Measurements from ENCODE around the gene SAFB.
"Not testable (repeated sequence)": the region's sequence is repeated elsewhere in the genome, so short reads cannot be mapped to it uniquely, and the experiment has no call there.

SAFB gene

DNA sequence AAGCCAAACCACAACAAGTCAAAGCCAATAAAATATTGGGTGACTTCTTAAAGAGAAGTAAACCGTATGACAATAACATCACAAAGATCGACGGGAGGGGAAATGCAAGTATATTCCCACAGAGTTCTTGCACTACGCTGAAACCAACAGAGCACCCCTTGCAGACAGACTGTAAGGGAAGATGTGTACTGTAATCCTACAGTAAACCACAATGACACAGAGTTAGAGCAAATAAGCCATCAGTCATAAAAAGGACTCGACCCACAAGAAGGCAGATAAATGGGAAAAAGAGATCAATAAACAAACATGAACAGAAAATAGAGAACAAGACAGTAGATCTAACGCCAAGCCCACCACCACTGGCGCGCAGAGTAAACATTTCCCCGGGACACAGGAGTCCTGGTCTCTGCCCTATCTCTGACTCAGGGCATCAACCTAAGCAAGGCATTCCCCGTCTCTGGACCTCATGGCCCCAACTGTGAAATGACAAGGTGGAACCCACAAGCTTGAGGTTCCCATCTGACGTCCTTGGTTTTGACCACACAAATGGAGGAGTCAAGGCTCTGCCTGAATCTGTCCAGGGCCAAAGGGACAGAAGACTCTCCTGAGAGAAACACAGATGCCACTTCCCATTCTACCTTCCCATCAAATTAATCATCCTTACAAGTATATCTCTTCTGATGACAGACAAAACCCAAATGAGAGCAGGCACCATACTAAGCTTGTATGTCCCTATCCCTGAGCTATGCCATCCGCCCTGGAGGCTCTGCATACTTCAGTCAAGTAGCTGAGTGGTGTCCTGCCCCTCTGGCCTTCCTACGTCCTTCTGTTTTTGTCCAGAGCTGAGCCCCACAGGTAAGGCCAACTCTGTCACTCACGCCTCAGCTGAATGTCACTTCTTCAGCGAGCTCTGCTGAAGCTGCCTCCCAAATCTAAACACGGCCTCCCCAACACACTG is 15.3 kb upstream of the SAFB start:
- Mint-ChIP-seq H3K9me3 (no peaks in the 10 kb centered on the region), H3K4me1 (peaks cover 30% of the 10 kb centered on the region), H3K36me3 (ENCODE audit: insufficient read depth) (peaks cover 86% of the 10 kb centered on the region), H3K27me3 (no peaks in the 10 kb centered on the region), H3K4me3 (no peak overlapping the region), H3K27ac (ENCODE audit: low read depth) (no peak overlapping the region)
- ATAC-seq (replicated peaks; ENCODE audit: extremely low read depth, poor library complexity, severe bottlenecking) (no peak), DNase-seq (ENCODE audit: low spot score in 2 of 2) (no peak)

DNA sequence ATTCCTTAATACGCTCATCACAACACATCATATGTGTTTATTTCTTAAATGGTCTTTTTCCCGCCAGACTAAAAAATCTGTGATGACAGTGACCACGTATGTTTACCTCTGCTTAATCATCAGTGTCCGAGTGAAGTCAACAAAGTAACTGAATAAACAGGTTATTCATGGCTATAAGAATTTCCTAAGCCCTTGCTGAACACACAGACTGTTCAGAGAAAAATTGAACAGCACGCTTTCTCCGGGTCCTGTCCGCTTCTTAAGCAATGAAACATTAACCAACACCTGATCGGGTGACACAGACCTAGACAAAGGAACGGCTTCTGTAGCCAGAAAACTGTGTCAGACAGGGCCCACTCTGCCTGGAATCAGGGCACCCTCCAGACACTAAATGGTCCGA is 14.6 kb upstream of the SAFB start:
- ATAC-seq (replicated peaks; ENCODE audit: extremely low read depth, poor library complexity, severe bottlenecking) (no peak), DNase-seq (ENCODE audit: low spot score in 2 of 2) (no peak)
- Mint-ChIP-seq H3K4me1 (peaks cover 36% of the 10 kb centered on the region), H3K27ac (ENCODE audit: low read depth) (no peak overlapping the region), H3K9me3 (no peaks in the 10 kb centered on the region), H3K36me3 (ENCODE audit: insufficient read depth) (peaks cover 87% of the 10 kb centered on the region), H3K27me3 (no peaks in the 10 kb centered on the region), H3K4me3 (no peak overlapping the region)

DNA sequence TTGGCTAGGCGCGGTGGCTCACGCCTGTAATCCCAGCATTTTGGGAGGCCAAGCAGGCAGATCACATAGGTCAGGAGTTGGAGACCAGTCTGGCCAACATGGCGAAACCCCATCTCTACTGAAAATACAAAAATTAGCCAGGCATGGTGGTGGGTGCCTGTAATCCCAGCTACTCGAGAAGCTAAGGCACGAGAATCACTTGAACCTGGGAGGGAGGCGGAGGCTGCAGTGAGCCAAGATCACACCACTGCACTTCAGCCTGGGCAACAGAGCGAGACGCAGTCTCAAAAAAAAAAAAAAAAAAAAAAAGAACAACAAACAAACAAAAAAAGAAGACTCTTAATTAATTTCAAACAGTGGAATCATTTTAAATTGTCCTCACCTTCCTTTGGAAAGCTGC is 14.1 kb upstream of the SAFB start:
- Mint-ChIP-seq H3K36me3 (ENCODE audit: insufficient read depth) (peaks cover 88% of the 10 kb centered on the region), H3K4me1 (peaks cover 41% of the 10 kb centered on the region)
- not testable (repeated sequence) for H3K27ac Mint-ChIP-seq (ENCODE audit: low read depth); ATAC-seq (replicated peaks; ENCODE audit: extremely low read depth, poor library complexity, severe bottlenecking); H3K27me3 Mint-ChIP-seq; H3K9me3 Mint-ChIP-seq; H3K4me3 Mint-ChIP-seq; DNase-seq (ENCODE audit: low spot score in 2 of 2)

DNA sequence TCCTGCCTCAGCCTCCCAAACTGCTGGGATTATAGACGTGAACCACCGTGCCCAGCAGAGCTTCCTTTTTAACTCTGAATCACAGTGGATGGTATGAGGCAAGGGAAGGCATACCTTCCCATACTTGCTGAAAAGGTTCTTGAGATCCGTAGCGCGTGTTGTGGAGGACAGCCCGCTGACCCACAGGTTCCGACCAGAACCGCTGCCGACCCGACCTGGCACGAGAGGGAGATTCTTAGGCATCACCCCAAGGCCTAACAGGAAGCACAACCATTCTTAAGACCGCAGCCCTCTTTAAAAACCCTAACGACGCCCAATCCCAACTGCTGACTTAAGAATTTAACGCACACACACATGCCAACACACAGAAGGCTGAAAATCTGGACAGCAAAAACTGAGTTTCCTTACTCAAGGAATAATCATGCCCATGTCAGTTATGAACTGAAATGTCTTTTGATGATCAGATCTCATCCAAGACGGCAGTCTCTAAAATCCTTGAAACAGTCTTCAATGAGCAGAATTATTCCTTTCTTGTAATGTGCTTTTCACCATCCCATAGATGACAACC is 12.9 kb upstream of the SAFB start:
- no peak overlapping the region for H3K4me3 Mint-ChIP-seq
- no peaks in the 10 kb centered on the region for H3K9me3 Mint-ChIP-seq
- H3K4me1 Mint-ChIP-seq = peaks cover 42% of the 10 kb centered on the region
- DNase-seq (ENCODE audit: low spot score in 2 of 2) (no peak), ATAC-seq (replicated peaks; ENCODE audit: extremely low read depth, poor library complexity, severe bottlenecking) (no peak)
- peak overlapping the region; percentile 1 for H3K27ac Mint-ChIP-seq (ENCODE audit: low read depth)
- H3K36me3 Mint-ChIP-seq (ENCODE audit: insufficient read depth) = peaks cover 89% of the 10 kb centered on the region
- H3K27me3 Mint-ChIP-seq = no peaks in the 10 kb centered on the region

- Mint-ChIP-seq H3K4me1 (peaks cover 21% of the 10 kb centered on the region), H3K27ac (ENCODE audit: low read depth) (peak overlapping the region; percentile 67), H3K36me3 (ENCODE audit: insufficient read depth) (peaks cover 89% of the 10 kb centered on the region), H3K4me3 (no peak overlapping the region), H3K27me3 (no peaks in the 10 kb centered on the region), H3K9me3 (no peaks in the 10 kb centered on the region)
- no peak for DNase-seq (ENCODE audit: low spot score in 2 of 2)
- ATAC-seq (replicated peaks; ENCODE audit: extremely low read depth, poor library complexity, severe bottlenecking) = no peak
Measured at GRCh38 chr19:5612891-5613865, 9.7 kb upstream of the SAFB start.

- Mint-ChIP-seq H3K4me1 (peaks cover 38% of the 10 kb centered on the region), H3K36me3 (ENCODE audit: insufficient read depth) (peaks cover 80% of the 10 kb centered on the region), H3K4me3 (no peak overlapping the region), H3K27me3 (no peaks in the 10 kb centered on the region), H3K27ac (ENCODE audit: low read depth) (no peak overlapping the region), H3K9me3 (no peaks in the 10 kb centered on the region)
- no peak for ATAC-seq (replicated peaks; ENCODE audit: extremely low read depth, poor library complexity, severe bottlenecking)
- DNase-seq (ENCODE audit: low spot score in 2 of 2) = no peak
Measured at GRCh38 chr19:5615756-5616327, 7.0 kb upstream of the SAFB start.

DNA sequence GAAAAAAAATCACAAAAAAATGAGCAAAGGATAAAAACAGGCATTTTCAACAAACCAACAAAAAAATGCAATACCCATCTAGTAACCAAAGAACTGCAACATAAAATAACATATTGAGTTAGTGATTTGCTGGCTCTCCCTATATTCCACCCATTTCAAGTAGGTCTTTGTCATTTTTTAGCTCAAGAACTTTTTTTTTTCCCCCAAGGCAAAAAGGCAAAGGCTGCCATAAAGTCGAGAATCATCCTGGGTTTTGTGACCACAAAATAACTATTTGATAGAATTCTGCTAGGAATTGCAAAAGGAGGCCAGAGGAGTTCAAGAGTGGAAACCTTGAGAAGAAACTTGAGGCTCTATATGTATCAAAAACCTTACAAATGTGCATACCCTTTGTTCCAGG is 5.8 kb upstream of the SAFB start:
- Mint-ChIP-seq H3K27me3 (no peaks in the 10 kb centered on the region), H3K36me3 (ENCODE audit: insufficient read depth) (peaks cover 82% of the 10 kb centered on the region), H3K4me1 (peaks cover 49% of the 10 kb centered on the region), H3K9me3 (no peaks in the 10 kb centered on the region), H3K27ac (ENCODE audit: low read depth) (no peak overlapping the region), H3K4me3 (no peak overlapping the region)
- DNase-seq (ENCODE audit: low spot score in 2 of 2) = no peak
- no peak for ATAC-seq (replicated peaks; ENCODE audit: extremely low read depth, poor library complexity, severe bottlenecking)

GRCh38 chr19:5618591-5618990 is 4.3 kb upstream of the SAFB start:
- DNase-seq (ENCODE audit: low spot score in 2 of 2) = no peak
- no peaks in the 10 kb centered on the region for H3K9me3 Mint-ChIP-seq
- no peaks in the 10 kb centered on the region for H3K27me3 Mint-ChIP-seq
- peak overlapping the region; percentile 100 for H3K4me3 Mint-ChIP-seq
- ATAC-seq (replicated peaks; ENCODE audit: extremely low read depth, poor library complexity, severe bottlenecking) = no peak
- peaks cover 47% of the 10 kb centered on the region for H3K4me1 Mint-ChIP-seq
- H3K27ac Mint-ChIP-seq (ENCODE audit: low read depth) = no peak overlapping the region
- peaks cover 76% of the 10 kb centered on the region for H3K36me3 Mint-ChIP-seq (ENCODE audit: insufficient read depth)

GRCh38 chr19:5619946-5620345 is 2.9 kb upstream of the SAFB start:
- Mint-ChIP-seq H3K36me3 (ENCODE audit: insufficient read depth) (peaks cover 75% of the 10 kb centered on the region), H3K9me3 (no peaks in the 10 kb centered on the region), H3K4me3 (peak overlapping the region; percentile 100), H3K27me3 (no peaks in the 10 kb centered on the region), H3K4me1 (peaks cover 58% of the 10 kb centered on the region), H3K27ac (ENCODE audit: low read depth) (peak overlapping the region; percentile 53)
- ATAC-seq (replicated peaks; ENCODE audit: extremely low read depth, poor library complexity, severe bottlenecking) (no peak), DNase-seq (ENCODE audit: low spot score in 2 of 2) (no peak)

DNA sequence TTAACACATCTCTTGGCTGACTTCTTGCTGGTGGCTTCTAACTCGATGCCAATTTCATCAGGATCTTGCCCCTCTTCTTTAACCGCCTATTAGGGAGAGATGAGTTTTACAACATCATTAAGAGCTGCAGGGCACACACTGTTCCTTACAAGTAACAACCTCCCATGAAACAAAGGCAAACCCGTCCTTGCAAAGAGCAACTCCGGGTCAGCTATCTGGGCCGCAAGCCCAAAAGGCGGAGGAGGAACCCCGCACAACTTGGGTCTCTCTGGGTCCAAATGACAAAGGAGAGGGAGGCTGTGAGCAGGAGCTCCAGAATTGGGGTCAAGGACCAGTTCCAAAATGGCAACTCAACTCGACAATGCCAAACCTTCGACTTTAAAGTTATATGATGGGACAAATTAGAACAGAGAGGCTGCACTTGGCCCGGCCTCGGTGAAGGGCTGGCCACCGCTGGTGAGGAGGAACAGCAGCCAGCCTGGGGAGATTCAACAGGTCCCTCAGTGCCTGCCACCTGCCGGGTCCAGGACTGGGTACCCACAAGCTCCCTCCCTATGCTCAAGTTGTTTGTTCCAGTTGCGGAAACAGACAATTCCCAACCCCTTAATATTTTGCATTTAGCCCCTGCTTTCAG is 1.5 kb upstream of the SAFB start:
- peak overlapping the region; percentile 100 for H3K4me3 Mint-ChIP-seq

GRCh38 chr19:5621945-5622464 is 878 bp upstream of the SAFB start:
- ATAC-seq (replicated peaks; ENCODE audit: extremely low read depth, poor library complexity, severe bottlenecking) (no peak), DNase-seq (ENCODE audit: low spot score in 2 of 2) (peak in 1 of 2 donors; percentile 11)
- peaks cover 69% of the 10 kb centered on the region for H3K4me1 Mint-ChIP-seq
- H3K4me3 Mint-ChIP-seq = peak overlapping the region; percentile 100
- H3K9me3 Mint-ChIP-seq = no peaks in the 10 kb centered on the region
- H3K36me3 Mint-ChIP-seq (ENCODE audit: insufficient read depth) = peaks cover 67% of the 10 kb centered on the region
- no peaks in the 10 kb centered on the region for H3K27me3 Mint-ChIP-seq
- H3K27ac Mint-ChIP-seq (ENCODE audit: low read depth) = peak overlapping the region; percentile 100

More for the DNA sequence above, 1.5 kb upstream of the SAFB start:
- no peaks in the 10 kb centered on the region for H3K9me3 Mint-ChIP-seq
- peaks cover 65% of the 10 kb centered on the region for H3K4me1 Mint-ChIP-seq
- no peaks in the 10 kb centered on the region for H3K27me3 Mint-ChIP-seq
- peak overlapping the region; percentile 100 for H3K27ac Mint-ChIP-seq (ENCODE audit: low read depth)
- DNase-seq (ENCODE audit: low spot score in 2 of 2) (no peak), ATAC-seq (replicated peaks; ENCODE audit: extremely low read depth, poor library complexity, severe bottlenecking) (no peak)
- H3K36me3 Mint-ChIP-seq (ENCODE audit: insufficient read depth) = peaks cover 66% of the 10 kb centered on the region
